Activated CD4-positive, alpha-beta T cell treated with anti-CD3 and anti-CD28 coated beads, Interleukin-2, amount 10 ng/mL, durations not matched to agents 7 days and 5 days (primary cell): ENCODE data around the gene WDR41. TPM values are rescaled to one million over a fixed set of nuclear protein-coding genes. Genes with fewer than 3 reads are reported as not detected.
A peak's percentile ranks its signal among the peaks of the same experiment; 100 is the strongest.

Experiments
- CTCF ChIA-PET: fragments of 350-600 bp; sonication (Branson Sonifier 250); formaldehyde crosslinking; loops from one replicate; lab custom pipeline; 2021; ENCODE audit warnings: antibody characterized with exemption; lab: Charles Lee
- POLR2A ChIA-PET: fragments of 350-600 bp; sonication (Branson Sonifier 250); formaldehyde crosslinking; loops from one replicate; lab custom pipeline; 2021; ENCODE audit warnings: antibody characterized with exemption; lab: Charles Lee
- DNase-seq: peaks from one replicate; pipeline ENCODE4 v3.0.0-alpha.2; 2020
- H3K27ac Mint-ChIP-seq: one replicate; pipeline ENCODE4 v1.8.0; 2021; ENCODE audit warnings: mild to moderate bottlenecking, moderate library complexity, mixed read lengths
- H3K27me3 Mint-ChIP-seq: one replicate; pipeline ENCODE4 v1.8.0; 2021; ENCODE audit warnings: mixed read lengths
- H3K36me3 Mint-ChIP-seq: one replicate; pipeline ENCODE4 v1.8.0; 2021; ENCODE audit warnings: low read depth, mixed read lengths
- H3K4me1 Mint-ChIP-seq: one replicate; pipeline ENCODE4 v1.8.0; 2021; ENCODE audit warnings: mixed read lengths
- H3K4me3 Mint-ChIP-seq: one replicate; pipeline ENCODE4 v1.8.0; 2021; ENCODE audit warnings: mild to moderate bottlenecking, moderate library complexity, mixed read lengths
- H3K9me3 Mint-ChIP-seq: one replicate; pipeline ENCODE4 v1.8.0; 2021; ENCODE audit warnings: mixed read lengths
- total RNA-seq, 2 experiments: library from RNA; stranded (reverse); gene quantifications; one replicate each; pipeline ENCODE4 v1.2.3, GENCODE V29; 2021

The WDR41 gene
- total RNA-seq, 2 experiments from 2014 or later, result 15.3 to 18.0 TPM

GRCh38 chr5:77437194-77437593 lies 54.9 kb downstream of the WDR41 start:
- Mint-ChIP-seq H3K36me3 (peaks cover 5% of the 10 kb centered on the region), H3K4me3 (no peak overlapping the region), H3K27ac (no peak overlapping the region), H3K9me3 (no peaks in the 10 kb centered on the region), H3K4me1 (no peaks in the 10 kb centered on the region), H3K27me3 (no peaks in the 10 kb centered on the region)
- DNase-seq, result peak; percentile 9
- ChIA-PET CTCF (interaction anchor here (1.6 to 2.1 kb wide), 2 partner anchors 10 to 18 kb away, joined by 4 to 9 read pairs; no protein-coding TSS in a partner anchor), POLR2A (no interaction called here)

- H3K27me3 Mint-ChIP-seq, result no peaks in the 10 kb centered on the region
- H3K9me3 Mint-ChIP-seq, result no peaks in the 10 kb centered on the region
- CTCF ChIA-PET, result interaction anchor here (1.0 kb wide), 1 partner anchor 19 kb away, joined by 3 read pairs; no protein-coding TSS in a partner anchor
- no peak overlapping the region for H3K4me3 Mint-ChIP-seq
- DNase-seq, result no peak
- peaks cover 11% of the 10 kb centered on the region for H3K36me3 Mint-ChIP-seq
- no peak overlapping the region for H3K27ac Mint-ChIP-seq
- H3K4me1 Mint-ChIP-seq, result peaks cover 13% of the 10 kb centered on the region
- POLR2A ChIA-PET, result no interaction called here
Measured at GRCh38 chr5:77431719-77432118, 60.4 kb downstream of the WDR41 start.

- Mint-ChIP-seq H3K4me3 (no peak overlapping the region), H3K27ac (no peak overlapping the region), H3K27me3 (no peaks in the 10 kb centered on the region), H3K36me3 (peaks cover 11% of the 10 kb centered on the region), H3K4me1 (peaks cover 13% of the 10 kb centered on the region), H3K9me3 (no peaks in the 10 kb centered on the region)
- no peak for DNase-seq
- ChIA-PET POLR2A (no interaction called here), CTCF (no interaction called here)
Measured at GRCh38 chr5:77431286-77431685, 60.8 kb downstream of the WDR41 start.

- POLR2A ChIA-PET, result no interaction called here
- H3K9me3 Mint-ChIP-seq, result no peaks in the 10 kb centered on the region
- DNase-seq, result no peak
- CTCF ChIA-PET, result no interaction called here
- no peak overlapping the region for H3K4me3 Mint-ChIP-seq
- peaks cover 13% of the 10 kb centered on the region for H3K4me1 Mint-ChIP-seq
- no peak overlapping the region for H3K27ac Mint-ChIP-seq
- H3K27me3 Mint-ChIP-seq, result no peaks in the 10 kb centered on the region
- peaks cover 11% of the 10 kb centered on the region for H3K36me3 Mint-ChIP-seq
Measured at GRCh38 chr5:77430726-77431125, 61.4 kb downstream of the WDR41 start.

GRCh38 chr5:77428526-77428925 lies 63.6 kb downstream of the WDR41 start:
- Mint-ChIP-seq H3K4me1 (peaks cover 13% of the 10 kb centered on the region), H3K4me3 (no peak overlapping the region), H3K9me3 (no peaks in the 10 kb centered on the region), H3K36me3 (peaks cover 11% of the 10 kb centered on the region), H3K27me3 (no peaks in the 10 kb centered on the region), H3K27ac (no peak overlapping the region)
- DNase-seq, result no peak
- CTCF ChIA-PET, result interaction anchor here (1.2 kb wide), 1 partner anchor 30 kb away, joined by 3 read pairs; no protein-coding TSS in a partner anchor
- POLR2A ChIA-PET, result no interaction called here

- ChIA-PET POLR2A (no interaction called here), CTCF (interaction anchor here (1.2 to 2.1 kb wide), 2 partner anchors 9 to 30 kb away, joined by 3 to 9 read pairs; no protein-coding TSS in a partner anchor)
- peaks cover 13% of the 10 kb centered on the region for H3K4me1 Mint-ChIP-seq
- DNase-seq, result no peak
- no peak overlapping the region for H3K4me3 Mint-ChIP-seq
- peaks cover 9% of the 10 kb centered on the region for H3K36me3 Mint-ChIP-seq
- no peak overlapping the region for H3K27ac Mint-ChIP-seq
- no peaks in the 10 kb centered on the region for H3K9me3 Mint-ChIP-seq
- no peaks in the 10 kb centered on the region for H3K27me3 Mint-ChIP-seq
Measured at GRCh38 chr5:77427998-77428397, 64.1 kb downstream of the WDR41 start.

GRCh38 chr5:77426670-77427069 lies 65.4 kb downstream of the WDR41 start:
- Mint-ChIP-seq H3K36me3 (peaks cover 9% of the 10 kb centered on the region), H3K9me3 (peaks cover 2% of the 10 kb centered on the region), H3K4me1 (peaks cover 11% of the 10 kb centered on the region), H3K27me3 (no peaks in the 10 kb centered on the region), H3K27ac (no peak overlapping the region), H3K4me3 (no peak overlapping the region)
- no peak for DNase-seq
- CTCF ChIA-PET, result interaction anchor here (1.6 to 2.1 kb wide), 2 partner anchors 8 to 10 kb away, joined by 5 to 9 read pairs; no protein-coding TSS in a partner anchor
- POLR2A ChIA-PET, result no interaction called here

GRCh38 chr5:77425998-77426659 lies 66.0 kb downstream of the WDR41 start:
- Mint-ChIP-seq H3K27me3 (no peaks in the 10 kb centered on the region), H3K27ac (no peak overlapping the region), H3K4me3 (no peak overlapping the region), H3K4me1 (peaks cover 6% of the 10 kb centered on the region), H3K36me3 (peaks cover 9% of the 10 kb centered on the region), H3K9me3 (peaks cover 2% of the 10 kb centered on the region)
- POLR2A ChIA-PET, result no interaction called here
- CTCF ChIA-PET, result interaction anchor here (1.6 to 2.1 kb wide), 2 partner anchors 9 to 11 kb away, joined by 5 to 9 read pairs; no protein-coding TSS in a partner anchor
- no peak for DNase-seq

GRCh38 chr5:77425420-77425819 lies 66.7 kb downstream of the WDR41 start:
- DNase-seq, result no peak
- Mint-ChIP-seq H3K4me3 (no peak overlapping the region), H3K36me3 (peaks cover 4% of the 10 kb centered on the region), H3K27me3 (peaks cover 3% of the 10 kb centered on the region), H3K4me1 (peaks cover 4% of the 10 kb centered on the region), H3K27ac (no peak overlapping the region), H3K9me3 (peaks cover 2% of the 10 kb centered on the region)
- POLR2A ChIA-PET, result no interaction called here
- CTCF ChIA-PET, result interaction anchor here (1.6 kb wide), 1 partner anchor 10 kb away, joined by 5 read pairs; no protein-coding TSS in a partner anchor

GRCh38 chr5:77424921-77425320 lies 67.2 kb downstream of the WDR41 start:
- ChIA-PET POLR2A (no interaction called here), CTCF (interaction anchor here (0.6 kb wide), 1 partner anchor 17 kb away, joined by 3 read pairs; no protein-coding TSS in a partner anchor)
- no peak overlapping the region for H3K27ac Mint-ChIP-seq
- peaks cover 3% of the 10 kb centered on the region for H3K4me1 Mint-ChIP-seq
- peaks cover 2% of the 10 kb centered on the region for H3K9me3 Mint-ChIP-seq
- no peak overlapping the region for H3K4me3 Mint-ChIP-seq
- peaks cover 4% of the 10 kb centered on the region for H3K36me3 Mint-ChIP-seq
- DNase-seq, result no peak
- H3K27me3 Mint-ChIP-seq, result peaks cover 3% of the 10 kb centered on the region

- Mint-ChIP-seq H3K4me3 (no peak overlapping the region), H3K36me3 (peaks cover 2% of the 10 kb centered on the region), H3K27ac (no peak overlapping the region), H3K9me3 (peaks cover 2% of the 10 kb centered on the region), H3K4me1 (no peaks in the 10 kb centered on the region), H3K27me3 (peaks cover 3% of the 10 kb centered on the region)
- CTCF ChIA-PET, result interaction anchor here (0.6 kb wide), 2 partner anchors 133 to 459 kb away, joined by 3 read pairs; no protein-coding TSS in a partner anchor
- DNase-seq, result no peak
- POLR2A ChIA-PET, result interaction anchor here (0.6 kb wide), 1 partner anchor 175 kb away, joined by 4 read pairs; no protein-coding TSS in a partner anchor
Measured at GRCh38 chr5:77423022-77423750, 68.9 kb downstream of the WDR41 start.

- Mint-ChIP-seq H3K36me3 (peaks cover 2% of the 10 kb centered on the region), H3K4me1 (no peaks in the 10 kb centered on the region), H3K27ac (no peak overlapping the region), H3K9me3 (peaks cover 2% of the 10 kb centered on the region), H3K4me3 (no peak overlapping the region), H3K27me3 (peaks cover 3% of the 10 kb centered on the region)
- ChIA-PET POLR2A (no interaction called here), CTCF (no interaction called here)
- no peak for DNase-seq
Measured at GRCh38 chr5:77420940-77421339, 71.2 kb downstream of the WDR41 start.
